ENCODE data around the gene MTARC2.

DNA sequence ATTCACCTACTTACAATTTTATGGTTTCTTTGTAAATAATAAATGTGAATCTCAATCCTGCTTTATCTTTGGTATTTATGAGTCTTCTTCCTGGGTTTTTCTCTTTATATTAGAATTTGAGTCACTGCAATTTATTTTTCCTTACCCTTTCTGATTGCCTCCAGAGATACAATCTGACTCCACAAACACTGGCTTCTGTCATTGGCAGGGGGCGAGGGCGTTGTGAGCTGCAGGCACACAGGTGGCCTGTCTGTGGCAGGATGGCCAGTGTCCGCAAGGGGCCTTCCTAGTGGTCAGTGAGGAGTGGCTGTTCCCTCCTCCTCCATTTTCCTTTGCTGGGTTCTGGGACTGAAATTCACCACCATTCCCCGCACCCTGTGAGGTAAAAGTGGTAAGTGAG lies 36.6 kb downstream of the MTARC2 start:
- TF ChIP-seq, protein P1, sequence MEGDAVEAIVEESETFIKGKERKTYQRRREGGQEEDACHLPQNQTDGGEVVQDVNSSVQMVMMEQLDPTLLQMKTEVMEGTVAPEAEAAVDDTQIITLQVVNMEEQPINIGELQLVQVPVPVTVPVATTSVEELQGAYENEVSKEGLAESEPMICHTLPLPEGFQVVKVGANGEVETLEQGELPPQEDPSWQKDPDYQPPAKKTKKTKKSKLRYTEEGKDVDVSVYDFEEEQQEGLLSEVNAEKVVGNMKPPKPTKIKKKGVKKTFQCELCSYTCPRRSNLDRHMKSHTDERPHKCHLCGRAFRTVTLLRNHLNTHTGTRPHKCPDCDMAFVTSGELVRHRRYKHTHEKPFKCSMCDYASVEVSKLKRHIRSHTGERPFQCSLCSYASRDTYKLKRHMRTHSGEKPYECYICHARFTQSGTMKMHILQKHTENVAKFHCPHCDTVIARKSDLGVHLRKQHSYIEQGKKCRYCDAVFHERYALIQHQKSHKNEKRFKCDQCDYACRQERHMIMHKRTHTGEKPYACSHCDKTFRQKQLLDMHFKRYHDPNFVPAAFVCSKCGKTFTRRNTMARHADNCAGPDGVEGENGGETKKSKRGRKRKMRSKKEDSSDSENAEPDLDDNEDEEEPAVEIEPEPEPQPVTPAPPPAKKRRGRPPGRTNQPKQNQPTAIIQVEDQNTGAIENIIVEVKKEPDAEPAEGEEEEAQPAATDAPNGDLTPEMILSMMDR (IDR thresholded peaks at IDR 0.05) = no peak
- no peak for TF ChIP-seq POLR2A (IDR thresholded peaks at IDR 0.05)
